Effector CD8-positive, alpha-beta T cell (primary cell): Measurements from ENCODE around the gene FRMD3.

Experiments
- DNase-seq: peaks from one replicate; lab custom pipeline; 2025; lab: John Stamatoyannopoulos, UW

FRMD3 gene

DNA sequence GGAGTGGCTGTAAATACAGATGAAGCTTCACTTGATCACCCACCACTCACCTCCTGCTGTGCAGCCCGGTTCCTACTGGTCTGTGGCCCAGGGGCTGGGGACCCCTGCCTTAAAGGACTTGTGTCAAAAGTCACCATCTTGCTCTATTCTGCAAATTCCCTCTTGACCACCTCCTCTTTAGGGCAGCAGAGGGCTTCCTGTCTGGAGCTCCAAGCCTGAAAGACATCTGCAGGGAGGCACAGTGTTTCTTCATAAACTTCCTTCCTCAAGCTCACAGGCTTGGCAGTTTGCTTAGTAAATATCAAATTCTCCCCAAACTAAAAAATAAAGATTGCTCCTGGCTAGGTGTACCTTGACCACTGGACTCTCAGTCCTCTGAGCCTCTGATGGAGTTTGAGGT, 104.4 kb downstream of the FRMD3 start:
- no peak for DNase-seq

DNA sequence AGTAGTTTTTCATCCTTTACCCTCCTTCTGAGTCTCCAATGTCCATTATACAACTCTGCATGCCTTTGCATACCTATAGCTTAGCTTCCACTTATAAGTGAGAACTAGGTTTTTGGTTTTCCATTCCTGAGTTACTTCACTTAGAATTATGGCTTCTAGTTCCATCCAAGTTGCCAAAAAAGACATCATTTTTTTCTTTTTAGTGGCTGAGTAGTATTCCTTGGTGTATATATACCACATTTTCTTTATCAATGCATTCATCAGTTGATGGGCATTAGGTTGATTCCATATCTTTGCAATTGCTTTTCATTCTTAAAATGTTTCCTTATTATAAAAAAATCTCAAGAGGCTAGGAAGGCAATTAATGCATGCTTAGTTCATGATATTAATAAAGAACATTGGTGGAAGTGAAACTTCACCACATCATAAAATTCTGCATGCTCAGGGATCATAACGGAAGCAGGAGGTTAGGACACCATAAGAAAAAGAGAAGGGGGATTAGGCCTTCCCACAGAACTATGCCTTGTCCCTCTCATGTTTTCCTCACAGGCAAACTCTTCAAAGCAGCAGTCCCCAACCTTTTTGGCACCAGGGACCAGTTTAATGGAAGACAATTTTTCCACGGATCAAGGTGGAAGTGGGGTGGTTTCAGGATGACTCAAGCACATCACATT, 105.2 kb downstream of the FRMD3 start:
- DNase-seq: no peak

DNA sequence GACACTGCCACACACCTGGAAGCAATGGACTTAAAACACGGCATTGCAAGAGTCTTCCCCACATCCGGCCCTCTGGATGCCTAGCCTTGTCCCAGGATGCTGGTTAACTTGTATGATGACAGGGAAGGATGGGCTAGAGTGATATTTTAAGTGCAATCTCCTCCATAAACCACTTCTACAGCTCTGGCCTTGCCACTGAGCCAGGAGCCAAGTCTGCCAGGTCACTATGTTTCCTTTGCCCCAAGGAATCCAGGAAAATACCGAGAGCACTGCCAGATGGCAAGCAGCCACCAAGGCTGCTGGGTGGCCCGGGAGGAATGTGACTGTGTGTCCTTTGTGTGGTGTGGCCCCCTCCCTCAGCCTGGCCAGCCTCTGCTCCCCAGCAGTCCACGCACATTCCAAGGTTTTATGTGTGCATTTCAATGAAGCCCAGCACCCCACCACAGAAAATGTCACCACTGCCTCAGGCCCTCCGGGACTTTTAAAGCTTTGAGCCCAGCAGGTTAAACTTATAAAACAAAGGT, 106.0 kb downstream of the FRMD3 start:
- DNase-seq: no peak

DNA sequence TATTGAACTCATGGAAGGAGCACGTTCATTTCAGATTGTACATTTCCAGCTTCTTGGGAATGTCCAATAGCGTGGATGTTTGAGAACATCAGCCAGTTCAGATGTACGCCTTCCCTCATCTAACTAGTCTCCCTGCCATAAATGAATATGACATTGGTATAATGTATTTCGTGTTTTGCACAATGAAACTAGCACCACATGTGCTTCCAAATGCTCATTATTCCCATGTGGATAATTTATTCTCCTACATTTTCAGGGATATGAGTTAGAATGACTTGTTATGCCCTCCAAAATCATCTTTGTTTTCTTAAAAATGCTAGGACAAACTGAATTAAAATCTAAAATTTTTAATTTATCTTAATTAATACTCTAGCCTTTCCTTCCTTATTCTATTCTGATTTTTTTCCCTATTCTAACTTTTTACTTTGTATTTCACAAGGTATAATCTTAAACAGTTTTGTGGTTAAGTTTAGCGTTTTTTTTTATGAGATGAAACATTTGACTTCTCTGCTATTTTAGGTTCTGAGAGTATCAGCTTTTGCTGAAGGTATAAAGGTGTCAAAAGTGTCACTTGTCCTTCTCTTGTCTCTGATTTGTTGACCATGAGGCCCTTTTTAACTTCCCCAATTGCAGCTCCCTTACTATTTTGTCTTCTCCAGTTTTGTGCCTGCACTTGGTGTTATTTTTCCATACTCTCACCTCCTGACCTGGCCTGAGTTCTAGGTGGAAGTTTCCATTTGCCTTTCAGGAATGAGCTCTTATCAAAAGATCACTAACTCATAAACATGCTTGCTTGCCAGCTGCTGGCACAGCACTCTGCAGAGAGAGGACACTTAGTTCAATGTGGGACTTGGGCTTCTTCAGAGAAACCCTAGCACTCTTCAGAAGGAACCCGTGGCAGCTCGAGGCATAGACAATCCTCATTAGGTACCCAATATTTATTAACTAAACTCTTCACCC, 106.8 kb downstream of the FRMD3 start:
- no peak for DNase-seq

DNA sequence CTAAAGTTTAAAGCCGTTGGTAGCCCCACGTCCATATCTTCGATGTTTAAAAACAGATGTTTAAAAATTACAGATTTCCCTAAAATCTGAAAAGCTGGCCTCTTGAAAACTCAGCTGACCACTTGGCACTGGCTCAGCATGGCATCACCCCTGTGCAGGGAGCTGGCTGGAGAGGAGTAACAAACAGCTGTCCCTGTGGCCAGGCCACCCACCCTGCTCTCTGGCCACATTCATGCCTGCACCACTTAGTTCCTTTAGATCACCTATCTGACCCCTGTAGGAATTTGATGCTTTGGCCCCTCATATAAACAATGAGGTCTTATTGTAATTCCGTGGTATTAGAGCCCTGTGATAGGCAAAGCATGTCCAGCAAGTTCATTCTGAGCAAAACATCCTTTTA, 107.5 kb downstream of the FRMD3 start:
- DNase-seq: no peak

DNA sequence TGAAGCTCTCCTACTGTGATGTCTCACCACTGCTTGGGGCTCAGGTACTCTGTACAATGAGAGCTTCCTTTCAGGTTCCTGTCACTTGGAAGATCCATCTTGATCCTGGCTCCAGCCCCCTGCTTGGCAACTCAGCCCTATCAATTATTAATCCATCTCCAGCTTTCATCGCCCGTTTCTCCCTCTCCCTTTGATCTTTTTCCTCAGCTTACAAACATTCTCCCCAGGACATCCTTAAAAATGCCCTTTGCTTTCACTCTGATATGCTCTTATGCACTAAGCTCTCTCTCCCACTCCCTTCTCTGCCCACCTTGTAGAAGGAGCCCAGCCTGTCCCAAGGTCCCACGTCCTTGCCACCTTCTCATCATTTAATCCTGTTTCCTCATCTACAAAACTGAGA, 109.0 kb downstream of the FRMD3 start:
- DNase-seq: no peak

DNA sequence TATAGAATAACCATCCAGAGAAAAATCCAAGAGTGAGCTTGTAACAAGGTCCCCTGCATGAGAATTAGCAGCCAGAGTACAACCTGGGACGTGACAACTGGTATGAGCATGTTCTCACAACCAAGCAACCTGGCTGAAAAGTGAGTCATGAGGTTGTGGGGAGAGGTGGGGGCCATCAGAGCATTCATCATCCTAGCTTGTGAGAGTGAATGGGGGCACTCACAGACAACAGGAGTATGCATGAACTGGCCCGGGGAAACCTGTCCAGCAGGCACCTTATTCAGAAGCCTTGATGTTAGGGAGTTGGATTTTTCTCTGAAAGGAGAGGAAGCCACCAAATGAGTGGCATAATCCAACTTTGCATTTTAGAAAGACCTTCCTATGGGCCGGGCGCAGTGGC, 113.0 kb downstream of the FRMD3 start:
- DNase-seq: no peak

DNA sequence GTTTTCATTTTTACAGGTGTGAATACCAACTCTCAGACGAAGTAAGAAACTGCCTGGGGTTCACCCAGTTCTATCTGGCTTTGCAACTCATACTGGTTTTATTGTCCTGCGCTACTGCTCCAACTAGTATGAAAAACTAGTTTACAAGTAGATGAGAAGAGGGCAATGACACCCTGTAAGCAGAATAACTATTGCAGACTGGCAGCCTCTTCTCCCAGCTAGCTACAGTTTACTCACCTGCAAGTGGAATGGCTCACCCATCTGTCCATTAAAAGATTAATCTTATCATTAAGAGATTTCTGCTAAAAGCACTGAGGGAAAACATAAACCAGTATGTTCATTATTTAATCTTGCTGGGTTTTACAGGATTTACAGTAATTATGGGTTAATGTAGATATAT, 113.4 kb downstream of the FRMD3 start:
- DNase-seq: no peak

DNA sequence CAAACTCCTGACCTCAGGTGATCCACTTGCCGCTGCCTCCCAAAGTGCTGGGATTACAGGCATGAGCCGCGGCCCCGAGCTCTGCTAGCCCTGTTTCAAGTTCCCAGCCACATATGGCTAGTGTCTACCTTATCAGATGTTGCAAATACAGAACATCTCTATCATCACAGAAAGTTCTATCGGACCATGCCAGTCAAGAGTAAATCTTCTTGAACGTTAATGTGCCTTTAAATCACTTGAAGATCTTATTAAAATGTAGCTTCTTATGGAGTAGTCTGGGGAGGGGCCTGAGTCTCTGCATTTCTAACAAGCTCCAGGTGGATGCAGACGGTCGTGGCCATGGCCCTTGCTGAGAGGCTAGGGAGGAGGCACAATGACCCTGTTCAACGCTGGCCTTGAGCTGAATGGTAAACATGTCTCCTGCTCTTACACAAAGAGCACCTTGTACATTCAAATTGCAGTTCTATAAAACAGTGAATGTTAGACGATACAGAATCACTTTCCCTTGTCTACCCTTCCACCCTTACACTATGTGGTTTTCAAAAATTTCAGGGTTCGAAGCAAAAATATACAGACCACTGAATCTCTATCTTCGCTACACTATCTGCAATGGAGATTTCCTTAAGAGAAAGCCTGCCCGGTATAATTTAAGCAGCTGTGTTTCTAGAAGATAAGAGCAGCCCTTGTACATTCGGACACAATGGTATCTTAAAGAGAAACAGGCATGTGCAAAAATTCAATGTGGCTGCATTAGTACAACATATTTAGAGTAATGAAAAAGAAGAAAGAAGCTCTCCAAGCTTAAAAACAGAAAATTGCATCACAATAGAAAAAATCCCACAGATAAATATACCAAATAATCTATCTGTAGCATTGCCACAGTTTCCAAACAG, 114.1 kb downstream of the FRMD3 start:
- no peak for DNase-seq

DNA sequence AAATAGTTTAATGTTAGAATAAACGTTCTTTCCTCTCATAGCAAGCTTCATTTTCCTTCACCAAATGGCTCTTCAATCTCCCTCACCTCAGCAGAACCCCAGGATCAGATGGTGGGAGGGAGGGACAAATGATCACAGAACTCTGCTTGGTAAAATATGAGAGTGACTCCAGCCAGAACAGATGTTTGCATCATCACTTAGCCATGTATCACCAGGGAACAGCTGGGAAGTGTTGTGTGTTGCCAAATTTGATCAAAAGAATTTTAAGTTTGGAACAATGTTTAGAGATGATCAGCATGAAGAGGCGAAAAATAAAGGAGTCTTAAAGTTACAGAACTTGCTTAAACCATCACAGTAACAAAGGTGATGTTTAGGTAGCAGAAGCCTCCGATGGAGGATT, 115.7 kb downstream of the FRMD3 start:
- no peak for DNase-seq

DNA sequence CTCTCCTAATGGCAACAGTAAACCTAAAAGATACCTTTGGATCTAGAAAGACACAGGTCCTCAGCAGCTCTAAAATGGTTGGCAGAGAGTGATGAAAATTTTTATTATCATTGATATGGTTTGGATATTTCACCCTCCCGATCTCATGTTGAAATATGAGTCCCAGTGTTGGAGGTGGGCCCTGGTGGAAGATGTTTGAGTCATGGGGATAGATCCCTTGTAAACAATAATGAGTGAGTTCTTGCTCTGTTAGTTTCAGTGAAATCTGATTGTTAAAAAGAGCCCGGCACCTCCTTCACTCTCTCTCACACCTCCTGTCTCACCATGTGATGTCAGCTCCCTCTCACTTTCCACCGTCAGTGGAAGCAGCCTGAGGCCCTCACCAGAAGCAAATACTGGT, 117.7 kb downstream of the FRMD3 start:
- DNase-seq: no peak

DNA sequence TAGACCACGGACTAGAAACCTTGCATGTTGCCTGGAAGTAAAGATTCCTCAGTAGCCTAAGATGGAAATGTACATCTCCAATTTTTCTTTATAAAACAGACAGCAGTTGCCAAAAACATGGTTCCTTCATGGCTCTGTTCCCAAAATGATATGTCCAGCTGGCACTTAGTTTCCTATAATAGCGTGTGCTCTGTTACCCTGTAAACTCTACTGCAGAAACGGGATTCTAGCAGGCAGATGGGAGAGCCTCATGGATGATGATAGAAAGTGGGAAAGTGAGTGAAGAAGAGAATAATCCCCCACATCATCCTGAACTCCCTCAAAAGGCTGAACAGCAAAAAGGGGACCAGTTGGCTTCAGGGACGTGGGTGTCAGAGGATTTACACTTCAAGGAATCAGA, 118.2 kb downstream of the FRMD3 start:
- DNase-seq: no peak

DNA sequence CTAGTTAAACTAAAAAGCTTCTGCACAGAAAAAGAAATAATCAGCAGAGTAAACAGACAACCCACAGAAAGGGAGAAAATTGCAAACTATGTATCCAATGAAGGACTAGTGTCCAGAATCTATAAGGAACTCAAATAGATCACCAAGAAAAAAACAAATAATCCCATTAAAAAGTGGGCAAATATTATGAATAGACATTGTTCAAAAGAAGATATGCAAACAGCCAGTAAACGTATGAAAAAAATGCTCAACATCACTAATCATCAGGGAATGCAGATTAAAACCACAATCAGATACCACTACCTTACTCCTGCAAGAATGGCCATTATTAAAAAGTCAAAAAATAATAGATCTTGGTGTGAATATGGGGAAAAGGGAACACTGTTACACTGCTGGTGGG, 119.9 kb downstream of the FRMD3 start:
- no peak for DNase-seq

DNA sequence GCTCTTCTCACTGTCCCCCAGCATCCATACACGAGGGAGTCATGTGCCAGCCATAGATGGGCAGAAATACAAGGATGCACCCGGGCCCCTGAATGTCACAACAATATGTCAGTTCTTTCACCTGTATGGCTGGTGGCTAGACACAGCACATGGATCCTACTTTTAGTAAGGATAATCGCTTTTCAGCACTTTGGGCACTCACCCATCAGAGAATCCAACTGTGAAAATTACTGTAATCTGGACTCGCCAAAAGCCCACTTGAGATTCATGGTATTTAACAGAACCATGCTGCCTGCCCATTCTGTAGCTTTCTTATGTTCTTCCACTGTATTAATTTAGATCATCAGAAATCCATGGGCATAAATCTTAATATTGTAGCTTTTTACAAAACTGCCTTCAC, 124.8 kb downstream of the FRMD3 start:
- no peak for DNase-seq

DNA sequence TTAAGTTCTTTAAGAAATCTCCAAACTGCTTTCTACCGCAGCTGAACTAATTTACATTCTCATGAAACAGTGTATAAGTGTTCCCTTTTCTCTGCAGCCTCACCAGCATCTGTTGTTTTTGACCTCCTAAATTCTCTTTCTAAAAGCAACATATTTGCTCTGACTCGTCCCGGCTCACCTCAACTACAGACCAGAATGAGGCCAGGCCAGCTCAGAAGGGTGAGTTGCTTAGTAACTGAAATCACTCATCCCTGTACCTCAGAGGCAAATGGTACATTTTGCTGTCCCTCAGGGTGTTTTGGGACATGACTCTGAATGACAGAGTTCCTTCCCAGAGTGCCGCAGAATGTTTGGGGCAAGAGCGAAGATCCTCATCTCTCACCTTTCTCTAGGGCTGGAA, 127.5 kb downstream of the FRMD3 start:
- DNase-seq: no peak

DNA sequence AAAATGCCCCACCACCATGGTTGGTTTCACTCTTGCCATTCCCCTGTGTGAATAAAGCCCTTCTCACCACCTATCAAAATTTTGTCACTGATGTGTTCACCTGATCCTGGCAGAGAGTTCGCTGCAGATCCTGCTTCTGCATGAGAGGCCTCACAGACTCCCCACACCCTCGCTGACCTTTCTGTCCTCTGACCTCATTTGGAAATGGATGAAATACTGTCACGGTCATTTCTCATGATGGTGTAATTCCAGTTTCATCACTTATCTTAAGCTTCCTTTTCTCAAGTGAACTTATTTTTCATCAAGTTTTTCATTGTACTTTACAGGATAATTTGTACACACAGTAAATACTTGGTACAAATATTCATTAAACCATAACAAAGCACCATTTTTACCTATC, 131.3 kb downstream of the FRMD3 start:
- DNase-seq: no peak

DNA sequence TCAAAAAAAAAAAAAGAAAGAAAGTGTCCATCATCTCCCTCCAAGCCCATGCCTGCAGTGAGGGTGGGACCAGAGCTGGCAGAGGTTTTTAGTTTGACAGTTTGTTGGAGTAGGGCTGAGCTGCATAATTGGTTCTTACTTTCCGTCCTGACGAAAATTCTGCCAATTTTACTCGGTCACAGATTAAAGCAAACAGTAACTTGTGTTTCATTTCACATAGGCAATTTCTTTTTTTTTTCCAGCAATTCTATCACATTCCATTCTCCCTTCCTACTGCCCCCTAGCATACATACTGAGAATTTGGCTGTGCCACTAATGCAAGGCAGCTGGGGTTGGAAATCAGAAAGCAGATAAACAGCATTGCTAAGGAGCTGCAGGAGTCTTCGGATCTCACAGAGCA, 132.4 kb downstream of the FRMD3 start:
- no peak for DNase-seq

DNA sequence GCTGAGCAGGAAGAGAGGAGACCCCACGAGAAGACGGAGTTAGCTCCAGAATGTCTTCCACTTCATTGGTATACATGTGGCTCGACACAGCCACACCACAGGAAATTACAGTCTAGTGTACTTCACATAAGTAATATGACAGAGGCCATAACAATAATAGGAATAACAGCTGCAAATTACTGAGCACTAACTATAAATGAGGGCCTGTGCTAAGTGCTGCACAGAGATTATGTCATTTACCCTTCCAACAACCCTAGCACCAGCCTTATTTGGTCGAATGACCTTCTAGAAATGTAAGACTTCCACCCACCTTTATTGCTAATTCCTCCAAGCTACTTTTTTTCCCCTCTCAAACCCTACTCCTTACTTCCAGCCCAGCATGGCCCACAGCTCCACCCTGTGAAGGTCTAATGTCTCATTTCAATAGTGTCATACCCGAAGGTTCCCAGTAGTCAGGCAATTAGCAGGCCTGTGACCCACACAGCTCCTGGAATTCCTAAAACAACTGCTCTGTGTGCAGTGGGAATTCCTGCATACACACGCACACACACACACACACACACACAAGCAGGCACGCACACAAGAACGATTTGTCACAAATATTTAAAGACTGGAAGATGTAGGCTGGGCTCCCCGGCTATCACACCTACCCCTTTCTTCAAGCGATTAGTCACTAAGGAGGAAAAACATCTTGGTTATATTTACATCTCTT, 134.5 kb downstream of the FRMD3 start:
- no peak for DNase-seq

DNA sequence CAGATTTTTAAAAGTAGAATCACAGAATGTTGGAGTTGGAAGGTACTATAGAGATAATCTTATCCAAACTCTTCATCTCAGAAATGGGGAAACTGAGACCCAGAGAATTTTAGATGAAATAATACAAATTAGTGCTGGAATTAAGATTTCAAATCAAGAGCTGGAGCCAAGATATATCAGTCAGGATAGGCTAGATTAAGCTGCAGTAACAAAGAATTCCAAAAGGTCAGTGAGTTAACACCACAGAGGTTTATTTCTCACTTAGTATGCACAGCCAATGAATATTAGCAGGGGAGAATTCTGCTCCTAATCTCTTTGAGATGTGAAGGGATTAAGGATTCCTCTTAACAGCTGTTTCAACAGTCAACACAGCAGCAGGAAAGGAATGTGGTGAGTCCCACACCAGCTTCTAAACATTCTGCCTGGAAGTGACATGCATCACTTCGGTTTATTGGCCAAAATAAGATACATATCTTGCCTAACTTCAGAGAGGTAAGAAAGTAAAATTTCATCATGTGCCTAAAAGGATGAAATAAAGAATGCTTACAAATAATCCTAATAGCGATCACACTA, 136.8 kb downstream of the FRMD3 start:
- no peak for DNase-seq

DNA sequence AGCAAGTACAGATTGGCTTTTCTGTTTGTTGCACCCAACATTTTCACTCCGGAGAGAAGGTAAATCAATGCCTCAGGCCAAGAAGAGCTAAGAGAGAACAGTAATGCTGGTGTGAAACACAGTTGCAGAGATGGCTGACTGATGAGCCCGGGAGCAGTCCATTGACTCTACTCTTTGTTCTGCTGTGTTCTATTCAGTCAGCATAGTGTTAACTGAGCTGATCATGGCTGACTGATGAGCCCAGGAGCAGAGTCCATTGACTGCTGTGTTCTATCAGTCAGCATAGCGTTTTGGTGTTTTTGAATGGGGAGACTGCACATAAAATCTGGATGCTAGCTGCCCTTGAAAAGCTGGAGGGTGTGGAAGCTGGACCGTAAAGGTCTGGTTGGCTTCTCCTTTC, 141.4 kb downstream of the FRMD3 start:
- no peak for DNase-seq

DNA sequence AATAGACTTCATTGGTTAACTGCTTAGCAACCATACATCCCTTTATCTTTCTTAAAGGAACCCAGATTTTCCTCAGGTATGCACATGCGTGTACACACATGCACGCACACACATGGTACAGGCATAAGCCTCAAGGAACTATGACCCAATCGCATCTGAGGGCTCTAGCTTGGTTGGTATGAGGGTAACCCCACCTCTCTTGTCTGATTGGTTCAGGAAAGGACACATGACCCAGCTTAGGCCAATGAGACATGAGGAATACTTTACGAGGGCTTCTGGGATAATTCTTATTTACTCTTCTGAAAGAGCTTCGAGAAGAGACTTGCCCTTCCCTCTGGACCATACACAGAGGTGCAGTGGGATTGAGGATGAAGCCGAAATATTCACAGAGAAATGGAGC, 141.9 kb downstream of the FRMD3 start:
- DNase-seq: no peak
